Measurements from ENCODE around the gene TRAF7. TPM values are rescaled to one million over a fixed set of nuclear protein-coding genes. Genes with fewer than 3 reads are reported as not detected.
"Not testable (repeated sequence)": the region's sequence is repeated elsewhere in the genome, so short reads cannot be mapped to it uniquely, and the experiment has no call there.

Gene TRAF7
- 42.3 and 50.9 TPM in 2 replicates for total RNA-seq
- 19.9 TPM for total RNA-seq (2013)
- 30.4 and 46.1 TPM in 2 replicates for polyA plus RNA-seq
- 33.9 and 39.1 TPM in 2 replicates for polyA minus RNA-seq

DNA sequence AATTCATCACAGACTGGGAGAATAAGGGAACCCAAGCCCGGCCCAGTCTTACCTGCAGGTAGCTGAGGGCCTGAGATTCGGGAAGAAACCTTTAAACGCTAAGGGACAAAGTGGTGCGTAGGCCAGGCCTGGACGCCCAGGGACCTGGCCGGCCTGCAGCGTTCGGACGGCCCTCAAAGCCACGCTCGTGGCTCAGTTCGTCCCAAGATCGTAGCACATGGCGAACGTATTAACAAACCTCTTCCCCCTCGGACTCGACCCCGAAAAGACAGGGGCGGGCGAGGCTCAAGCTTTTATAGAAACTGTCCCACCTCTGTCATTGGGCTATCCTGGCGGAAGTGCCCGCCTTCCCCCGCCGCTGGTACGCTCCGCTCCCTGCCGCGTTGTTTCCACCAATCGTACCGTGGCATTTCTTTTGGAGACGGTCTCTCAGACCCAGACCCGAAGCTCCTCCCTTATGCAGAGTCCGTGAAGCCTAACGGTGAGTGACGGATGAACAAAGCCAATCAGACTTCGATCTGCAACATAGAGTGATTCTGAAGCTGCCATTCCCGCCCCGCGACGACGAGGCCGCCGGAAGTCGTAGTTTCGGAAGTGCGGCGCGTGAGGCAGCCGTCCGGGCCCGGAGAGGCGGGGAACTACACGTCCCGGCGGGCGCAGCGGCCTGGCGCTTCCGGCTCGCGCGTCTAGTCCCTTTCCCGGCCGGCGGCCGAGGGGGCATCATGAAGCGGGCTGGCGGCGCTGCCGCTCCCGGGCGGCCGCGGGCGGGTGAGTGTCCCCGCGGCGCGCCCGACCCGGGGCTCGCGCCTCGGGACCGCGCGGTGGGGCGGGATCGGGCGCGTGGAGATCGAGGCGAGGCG, at the start of gene TRAF7:
TRAF7 (plus strand) TSS at position 692 of the 860 bp plus-strand sequence. CDS start 8,139 bp downstream, outside the sequence.
- Mint-ChIP-seq H3K9me3 (ENCODE audit: insufficient read depth) (no peaks in the 10 kb centered on the region), H3K4me1 (peaks cover 70% of the 10 kb centered on the region), H3K4me3 (peak within 1 kb of the TSS; percentile 93), H3K27me3 (no peaks in the 10 kb centered on the region), H3K27ac (peak within 1 kb of the TSS; percentile 81)
- peaks cover 43 to 77% of the 10 kb centered on the region in 2 donors for H3K4me1 ChIP-seq (ENCODE audit: control insufficient read depth in 2 of 2, insufficient read depth in 2 of 2, low read length in 2 of 2)
- peak; percentile 100 for DNase-seq
- intact Hi-C loops (cut with micrococcal nuclease): loop anchor here (1.0 to 10.0 kb wide), 15 partner anchors 15 to 749 kb away; partner anchors contain the start of genes ATP6V0C, E4F1, ECI1 and MLST8
- ChIA-PET CTCF (interaction anchor here (0.6 to 5.9 kb wide), 25 partner anchors 8 to 988 kb away, joined by 3 to 72 read pairs (median 4); partner anchors contain the start of genes E4F1, ECI1, MLST8 and NHERF2), POLR2A (interaction anchor here (0.6 to 1.8 kb wide), 25 partner anchors 9 to 1348 kb away, joined by 3 to 16 read pairs (median 4); partner anchors contain the start of genes ATP6V0C, ECI1, MLST8 and MSRB1)
- H3K4me2 ChIP-seq (replicated peaks; ENCODE audit: low read depth, low read length, poor library complexity, severe bottlenecking): peak within 1 kb of the TSS; percentile 98
- H3K79me2 ChIP-seq (ENCODE audit: control insufficient read depth, insufficient read depth, low read length): peaks cover 86% of the 10 kb centered on the region
- peak within 1 kb of the TSS; percentile 71 to 100 (median 90) for H3K4me3 ChIP-seq (ENCODE audit: control extremely low read depth in 1 of 5, extremely low read depth in 1 of 5, insufficient read depth in 1 of 5, low read depth in 2 of 5, low read length in 4 of 5)
- WGBS (ENCODE audit: insufficient coverage): under 1% methylated on average over 94 of the region's 94 CpGs
- H3K9me3 ChIP-seq (ENCODE audit: control extremely low read depth in 1 of 3, control insufficient read depth in 2 of 3, insufficient read depth in 1 of 3, low read length in 2 of 3): no peaks in the 10 kb centered on the region
- TF ChIP-seq, protein P1, sequence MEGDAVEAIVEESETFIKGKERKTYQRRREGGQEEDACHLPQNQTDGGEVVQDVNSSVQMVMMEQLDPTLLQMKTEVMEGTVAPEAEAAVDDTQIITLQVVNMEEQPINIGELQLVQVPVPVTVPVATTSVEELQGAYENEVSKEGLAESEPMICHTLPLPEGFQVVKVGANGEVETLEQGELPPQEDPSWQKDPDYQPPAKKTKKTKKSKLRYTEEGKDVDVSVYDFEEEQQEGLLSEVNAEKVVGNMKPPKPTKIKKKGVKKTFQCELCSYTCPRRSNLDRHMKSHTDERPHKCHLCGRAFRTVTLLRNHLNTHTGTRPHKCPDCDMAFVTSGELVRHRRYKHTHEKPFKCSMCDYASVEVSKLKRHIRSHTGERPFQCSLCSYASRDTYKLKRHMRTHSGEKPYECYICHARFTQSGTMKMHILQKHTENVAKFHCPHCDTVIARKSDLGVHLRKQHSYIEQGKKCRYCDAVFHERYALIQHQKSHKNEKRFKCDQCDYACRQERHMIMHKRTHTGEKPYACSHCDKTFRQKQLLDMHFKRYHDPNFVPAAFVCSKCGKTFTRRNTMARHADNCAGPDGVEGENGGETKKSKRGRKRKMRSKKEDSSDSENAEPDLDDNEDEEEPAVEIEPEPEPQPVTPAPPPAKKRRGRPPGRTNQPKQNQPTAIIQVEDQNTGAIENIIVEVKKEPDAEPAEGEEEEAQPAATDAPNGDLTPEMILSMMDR (IDR thresholded peaks at IDR 0.05): no peak
- no peak for TF ChIP-seq EZH2 (IDR thresholded peaks at IDR 0.05; ENCODE audit: borderline replicate concordance, insufficient read depth, low read depth, low read length, poor library complexity, severe bottlenecking)
- H4K20me1 ChIP-seq (ENCODE audit: control insufficient read depth, insufficient read depth, low read length, poor library complexity, severe bottlenecking): peaks cover 85% of the 10 kb centered on the region
- ATAC-seq (ENCODE audit: low read depth): peak; percentile 93
- peak within 1 kb of the TSS; percentile 58 for H2AFZ ChIP-seq (ENCODE audit: insufficient read depth, low read depth, low read length, poor library complexity, severe bottlenecking)
- peaks cover 0 to 18% of the 10 kb centered on the region in 2 experiments for H3K36me3 ChIP-seq (replicated peaks in 1 of 2; ENCODE audit: control extremely low read depth in 1 of 2, control insufficient read depth in 1 of 2, extremely low read depth in 1 of 2, insufficient read depth in 2 of 2, low read length in 1 of 2)
- no peaks in the 10 kb centered on the region for H3K27me3 ChIP-seq (replicated peaks in 1 of 4; ENCODE audit: control extremely low read depth in 1 of 4, control insufficient read depth in 3 of 4, insufficient read depth in 4 of 4, low read length in 3 of 4)
- H3K27ac ChIP-seq (ENCODE audit: low read length in 2 of 2): peak within 1 kb of the TSS; percentile 66 to 84
- H3K9ac ChIP-seq (ENCODE audit: low read length): peak within 1 kb of the TSS; percentile 99

DNA sequence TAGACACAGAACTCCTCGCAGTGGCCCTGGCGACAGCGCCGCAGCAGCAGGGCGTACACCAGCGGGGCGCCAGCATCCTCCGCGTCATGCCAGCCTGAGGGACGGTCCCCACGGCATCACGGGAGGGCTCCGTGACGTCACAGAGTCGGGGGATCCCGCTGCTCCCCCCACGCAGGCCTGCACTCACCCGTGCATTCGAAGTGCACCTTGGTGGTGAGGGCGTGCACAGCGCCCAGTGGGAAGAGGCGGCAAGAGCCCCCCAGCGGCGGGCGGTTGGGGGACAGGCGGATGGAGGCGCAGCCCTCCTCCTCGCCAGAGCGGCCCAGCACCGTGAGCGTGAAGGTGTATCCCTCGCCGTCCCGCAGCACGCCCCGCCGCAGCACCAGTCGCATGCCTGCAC, 49.4 kb upstream of the TRAF7 start:
- H3K36me3 ChIP-seq (replicated peaks in 1 of 2; ENCODE audit: control extremely low read depth in 1 of 2, control insufficient read depth in 1 of 2, extremely low read depth in 1 of 2, insufficient read depth in 2 of 2, low read length in 1 of 2); H3K79me2 ChIP-seq (ENCODE audit: control insufficient read depth, insufficient read depth, low read length); H3K4me3 ChIP-seq (ENCODE audit: control extremely low read depth in 1 of 5, extremely low read depth in 1 of 5, insufficient read depth in 1 of 5, low read depth in 2 of 5, low read length in 4 of 5); H3K27ac Mint-ChIP-seq; H3K4me3 Mint-ChIP-seq; CTCF ChIA-PET; H2AFZ ChIP-seq (ENCODE audit: insufficient read depth, low read depth, low read length, poor library complexity, severe bottlenecking); H3K9me3 Mint-ChIP-seq (ENCODE audit: insufficient read depth); H3K27me3 Mint-ChIP-seq; H3K9me3 ChIP-seq (ENCODE audit: control extremely low read depth in 1 of 3, control insufficient read depth in 2 of 3, insufficient read depth in 1 of 3, low read length in 2 of 3); H4K20me1 ChIP-seq (ENCODE audit: control insufficient read depth, insufficient read depth, low read length, poor library complexity, severe bottlenecking); H3K4me1 Mint-ChIP-seq; ATAC-seq (ENCODE audit: low read depth); H3K27ac ChIP-seq (ENCODE audit: low read length in 2 of 2); H3K4me2 ChIP-seq (replicated peaks; ENCODE audit: low read depth, low read length, poor library complexity, severe bottlenecking); H3K9ac ChIP-seq (ENCODE audit: low read length); DNase-seq; intact Hi-C loops (cut with micrococcal nuclease); H3K4me1 ChIP-seq (ENCODE audit: control insufficient read depth in 2 of 2, insufficient read depth in 2 of 2, low read length in 2 of 2); POLR2A ChIA-PET; H3K27me3 ChIP-seq (replicated peaks in 1 of 4; ENCODE audit: control extremely low read depth in 1 of 4, control insufficient read depth in 3 of 4, insufficient read depth in 4 of 4, low read length in 3 of 4): not testable (repeated sequence)
- WGBS (ENCODE audit: insufficient coverage): 95% methylated on average over 24 of the region's 38 CpGs

DNA sequence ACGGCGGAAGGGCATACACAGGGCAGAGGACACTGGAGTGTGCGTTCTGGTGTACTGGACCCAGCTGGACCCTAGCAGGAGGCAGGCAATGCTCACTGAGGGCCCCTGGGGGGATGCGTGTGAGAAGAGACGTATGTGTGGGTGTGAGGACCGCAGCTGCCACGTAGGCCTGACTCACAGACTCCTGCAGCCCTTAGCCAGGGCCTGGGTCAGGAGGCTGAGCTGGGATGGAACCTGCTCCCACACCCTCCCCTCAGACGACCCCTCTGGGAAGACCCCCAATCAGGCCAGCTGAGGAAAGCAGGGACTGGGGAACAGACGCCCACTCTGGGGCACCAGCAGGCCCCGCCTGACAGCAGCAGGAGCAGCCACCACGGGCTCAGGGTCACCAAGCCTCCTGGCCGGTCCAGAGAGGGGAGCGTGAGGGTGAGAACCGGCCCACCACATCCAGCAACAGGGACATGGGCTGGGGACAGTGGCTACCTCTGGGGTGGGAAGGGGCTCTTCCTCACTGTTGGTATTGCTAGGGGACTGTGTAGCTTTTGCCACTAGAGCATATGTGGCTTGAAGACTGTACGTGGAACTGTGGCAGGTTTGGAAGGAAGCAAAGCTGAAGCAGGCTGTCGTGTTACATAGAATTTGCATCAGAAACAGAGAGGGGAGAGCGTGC, 48.3 kb upstream of the TRAF7 start:
- H3K4me1 ChIP-seq (ENCODE audit: control insufficient read depth in 2 of 2, insufficient read depth in 2 of 2, low read length in 2 of 2); DNase-seq; H3K36me3 ChIP-seq (replicated peaks in 1 of 2; ENCODE audit: control extremely low read depth in 1 of 2, control insufficient read depth in 1 of 2, extremely low read depth in 1 of 2, insufficient read depth in 2 of 2, low read length in 1 of 2); H3K79me2 ChIP-seq (ENCODE audit: control insufficient read depth, insufficient read depth, low read length); intact Hi-C loops (cut with micrococcal nuclease); H3K4me3 ChIP-seq (ENCODE audit: control extremely low read depth in 1 of 5, extremely low read depth in 1 of 5, insufficient read depth in 1 of 5, low read depth in 2 of 5, low read length in 4 of 5); H3K27ac ChIP-seq (ENCODE audit: low read length in 2 of 2); H3K27ac Mint-ChIP-seq; H3K4me3 Mint-ChIP-seq; CTCF ChIA-PET; H3K4me2 ChIP-seq (replicated peaks; ENCODE audit: low read depth, low read length, poor library complexity, severe bottlenecking); H3K27me3 ChIP-seq (replicated peaks in 1 of 4; ENCODE audit: control extremely low read depth in 1 of 4, control insufficient read depth in 3 of 4, insufficient read depth in 4 of 4, low read length in 3 of 4); H3K27me3 Mint-ChIP-seq; H4K20me1 ChIP-seq (ENCODE audit: control insufficient read depth, insufficient read depth, low read length, poor library complexity, severe bottlenecking); H3K9ac ChIP-seq (ENCODE audit: low read length); H2AFZ ChIP-seq (ENCODE audit: insufficient read depth, low read depth, low read length, poor library complexity, severe bottlenecking); H3K9me3 ChIP-seq (ENCODE audit: control extremely low read depth in 1 of 3, control insufficient read depth in 2 of 3, insufficient read depth in 1 of 3, low read length in 2 of 3); H3K4me1 Mint-ChIP-seq; H3K9me3 Mint-ChIP-seq (ENCODE audit: insufficient read depth); POLR2A ChIA-PET; ATAC-seq (ENCODE audit: low read depth): not testable (repeated sequence)
- 91% methylated on average over 7 of the region's 17 CpGs for WGBS (ENCODE audit: insufficient coverage)
